ENCODE results near the gene AGPS.

Gene AGPS

DNA sequence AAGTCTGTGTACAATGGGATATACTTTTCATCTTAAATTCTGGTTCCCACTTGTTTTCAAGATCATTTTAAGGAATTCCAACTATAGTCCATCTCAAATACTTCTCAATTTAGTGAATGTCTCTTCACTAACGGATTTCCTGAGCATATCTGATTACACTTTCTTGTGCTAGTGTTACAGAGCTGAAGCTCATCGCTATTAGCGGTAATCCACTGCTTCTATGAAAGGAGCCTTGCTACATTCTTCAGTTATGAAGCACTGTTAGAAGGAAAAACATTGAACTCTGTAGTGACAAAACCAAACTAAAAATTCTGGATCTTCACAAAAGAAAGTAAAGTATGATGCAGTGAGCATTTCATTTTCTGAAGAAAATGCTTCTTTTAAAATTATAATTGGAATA lies 72.0 kb downstream of the AGPS start:
- TF ChIP-seq Cebpa-rat (IDR thresholded peaks at IDR 0.05), result no peak
- H3K4me1 ChIP-seq, result peaks cover 0 to 15% (median 0%) of the 10 kb centered on the region in 10 experiments; a peak in 6 of 20 replicates
- H4K20me1 ChIP-seq, result no peaks in the 10 kb centered on the region; a peak in 1 of 22 replicates
- H3K4me3 ChIP-seq, result no peak overlapping the region
- no peak overlapping the region for H3K27ac ChIP-seq
- H3K9ac ChIP-seq, result no peak overlapping the region
- peaks cover 25 to 67% (median 36%) of the 10 kb centered on the region in 11 experiments for H3K36me3 ChIP-seq
- H3K9me3 ChIP-seq (replicated peaks in 1 of 11), result peaks cover 22 to 32% (median 26%) of the 10 kb centered on the region in 11 experiments
- H3K27me3 ChIP-seq, result no peaks in the 10 kb centered on the region
- no peak overlapping the region for H3K4me2 ChIP-seq

- H3K4me1 ChIP-seq, result peaks cover 0 to 15% (median 0%) of the 10 kb centered on the region in 10 experiments; a peak in 6 of 20 replicates
- H3K9me3 ChIP-seq (replicated peaks in 1 of 11), result peaks cover 25 to 38% (median 31%) of the 10 kb centered on the region in 11 experiments
- no peaks in the 10 kb centered on the region; a peak in 1 of 22 replicates for H4K20me1 ChIP-seq
- TF ChIP-seq Cebpa-rat (IDR thresholded peaks at IDR 0.05), result no peak
- H3K27me3 ChIP-seq, result no peaks in the 10 kb centered on the region
- peak overlapping the region in 1 of 10 experiments; percentile 24; a peak in 1 of 20 replicates for H3K4me3 ChIP-seq
- H3K27ac ChIP-seq, result no peak overlapping the region
- H3K4me2 ChIP-seq, result no peak overlapping the region
- H3K36me3 ChIP-seq, result peaks cover 25 to 77% (median 43%) of the 10 kb centered on the region in 11 experiments
- H3K9ac ChIP-seq, result no peak overlapping the region
Measured at GRCh38 chr2:177465400-177466138, 73.0 kb downstream of the AGPS start.

DNA sequence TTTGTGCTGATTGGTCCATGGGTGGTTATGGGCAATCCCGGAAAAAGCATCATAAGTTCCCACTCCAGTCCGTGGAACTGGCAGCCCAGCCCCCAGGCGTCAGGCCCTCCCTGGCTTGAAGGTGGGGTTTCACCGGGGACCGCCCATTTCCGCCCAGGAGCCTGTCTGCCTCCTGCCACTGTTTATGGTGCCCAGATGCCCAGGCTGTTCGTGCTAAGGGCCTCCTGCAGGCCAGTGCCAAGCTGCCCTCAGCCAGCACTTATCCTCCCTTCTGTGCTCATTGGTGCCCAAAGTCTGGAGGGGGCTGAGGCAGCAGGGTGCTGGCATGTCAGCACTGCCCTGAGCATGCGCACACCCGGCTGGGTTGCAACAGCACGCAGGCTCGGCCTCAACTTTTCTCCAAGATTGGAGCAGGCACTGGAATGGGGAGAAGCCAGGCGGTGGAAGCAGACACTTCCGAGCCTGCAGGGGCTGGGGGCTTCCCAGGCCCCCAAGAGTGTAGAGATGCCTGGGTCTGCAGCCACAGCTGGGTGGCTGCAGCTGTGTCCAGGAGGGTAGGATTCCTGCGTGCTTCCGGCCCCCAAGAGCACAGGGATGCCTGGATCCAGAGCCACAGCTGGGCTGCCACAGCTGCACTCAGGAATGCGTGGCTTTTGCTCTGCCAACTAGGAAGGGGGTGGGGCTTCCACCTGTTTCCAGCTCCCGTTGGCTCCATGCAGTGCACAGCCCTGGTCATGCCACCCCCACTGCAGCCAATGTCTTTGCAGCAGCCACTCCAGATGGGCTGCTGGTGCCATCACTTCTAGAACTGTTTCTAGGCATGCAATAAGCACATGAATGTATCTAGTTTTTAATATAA lies 74.0 kb downstream of the AGPS start:
- no peak for TF ChIP-seq Cebpa-rat (IDR thresholded peaks at IDR 0.05)
- no peak overlapping the region for H3K9ac ChIP-seq
- H4K20me1 ChIP-seq, result no peaks in the 10 kb centered on the region; a peak in 1 of 22 replicates
- peak overlapping the region in 1 of 11 experiments; percentile 16; a peak in 1 of 22 replicates for H3K4me2 ChIP-seq
- no peak overlapping the region for H3K27ac ChIP-seq
- peaks cover 28 to 48% (median 34%) of the 10 kb centered on the region in 11 experiments for H3K9me3 ChIP-seq (replicated peaks in 1 of 11)
- no peaks in the 10 kb centered on the region for H3K27me3 ChIP-seq
- no peak overlapping the region for H3K4me3 ChIP-seq
- H3K36me3 ChIP-seq, result peaks cover 21 to 77% (median 43%) of the 10 kb centered on the region in 11 experiments
- peaks cover 0 to 15% (median 0%) of the 10 kb centered on the region in 10 experiments; a peak in 6 of 20 replicates for H3K4me1 ChIP-seq

DNA sequence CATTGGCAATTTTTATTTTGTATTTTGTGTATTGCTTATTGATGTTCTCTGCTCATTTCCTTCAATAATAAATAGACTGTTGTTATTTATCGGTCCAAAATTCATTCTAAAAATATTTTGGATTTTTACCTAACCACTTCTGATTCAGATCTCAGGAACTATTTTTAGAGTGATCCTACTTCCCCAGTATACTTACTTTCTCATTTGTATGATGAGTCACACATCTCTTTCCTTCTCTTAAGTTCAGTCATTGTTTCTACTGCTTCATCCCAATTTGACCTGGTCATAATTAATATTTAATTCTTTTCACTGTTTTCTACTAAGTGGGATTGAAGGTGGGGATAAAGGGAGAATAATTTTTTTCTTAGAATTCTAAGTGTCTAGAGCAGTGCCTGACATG lies 75.1 kb downstream of the AGPS start:
- no peak overlapping the region for H3K27ac ChIP-seq
- H4K20me1 ChIP-seq, result no peaks in the 10 kb centered on the region; a peak in 1 of 22 replicates
- peaks cover 34 to 59% (median 44%) of the 10 kb centered on the region in 11 experiments for H3K9me3 ChIP-seq (replicated peaks in 1 of 11)
- TF ChIP-seq Cebpa-rat (IDR thresholded peaks at IDR 0.05), result no peak
- peaks cover 0 to 15% (median 0%) of the 10 kb centered on the region in 10 experiments; a peak in 6 of 20 replicates for H3K4me1 ChIP-seq
- H3K4me2 ChIP-seq, result peak overlapping the region in 2 of 11 experiments; percentile 14 to 24; a peak in 3 of 22 replicates
- no peak overlapping the region for H3K4me3 ChIP-seq
- peaks cover 32 to 78% (median 48%) of the 10 kb centered on the region in 11 experiments for H3K36me3 ChIP-seq
- H3K9ac ChIP-seq, result no peak overlapping the region
- H3K27me3 ChIP-seq, result no peaks in the 10 kb centered on the region

DNA sequence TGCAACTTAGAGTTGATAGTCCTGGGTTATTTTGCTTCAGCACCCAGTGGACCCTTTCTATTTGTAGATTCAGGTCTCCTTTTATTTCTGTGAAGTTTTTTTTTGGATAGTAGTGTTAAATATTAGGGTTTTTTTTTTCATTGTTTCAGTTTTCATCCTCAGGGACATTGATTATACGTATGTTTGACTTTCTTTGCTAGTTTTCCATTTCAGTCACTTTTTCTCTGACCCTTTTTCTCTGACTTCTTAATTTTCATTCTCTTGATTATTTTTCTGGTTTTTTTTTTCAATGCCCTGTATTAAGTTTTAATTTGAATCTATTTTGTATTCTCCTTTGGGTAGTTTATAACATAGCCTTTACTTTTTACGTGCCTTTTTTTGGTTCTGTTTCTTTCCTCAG lies 79.4 kb downstream of the AGPS start:
- no peak for TF ChIP-seq Cebpa-rat (IDR thresholded peaks at IDR 0.05)
- H3K27ac ChIP-seq, result no peak overlapping the region
- H3K36me3 ChIP-seq, result peaks cover 10 to 62% (median 24%) of the 10 kb centered on the region in 11 experiments; a peak in 19 of 22 replicates
- no peaks in the 10 kb centered on the region for H3K27me3 ChIP-seq
- no peaks in the 10 kb centered on the region for H4K20me1 ChIP-seq
- peaks cover 0 to 8% (median 0%) of the 10 kb centered on the region in 10 experiments; a peak in 6 of 20 replicates for H3K4me1 ChIP-seq
- no peak overlapping the region for H3K9ac ChIP-seq
- H3K4me2 ChIP-seq, result no peak overlapping the region
- H3K4me3 ChIP-seq, result no peak overlapping the region
- peaks cover 8 to 30% (median 18%) of the 10 kb centered on the region in 11 experiments; a peak in 19 of 22 replicates for H3K9me3 ChIP-seq (replicated peaks in 1 of 11)

DNA sequence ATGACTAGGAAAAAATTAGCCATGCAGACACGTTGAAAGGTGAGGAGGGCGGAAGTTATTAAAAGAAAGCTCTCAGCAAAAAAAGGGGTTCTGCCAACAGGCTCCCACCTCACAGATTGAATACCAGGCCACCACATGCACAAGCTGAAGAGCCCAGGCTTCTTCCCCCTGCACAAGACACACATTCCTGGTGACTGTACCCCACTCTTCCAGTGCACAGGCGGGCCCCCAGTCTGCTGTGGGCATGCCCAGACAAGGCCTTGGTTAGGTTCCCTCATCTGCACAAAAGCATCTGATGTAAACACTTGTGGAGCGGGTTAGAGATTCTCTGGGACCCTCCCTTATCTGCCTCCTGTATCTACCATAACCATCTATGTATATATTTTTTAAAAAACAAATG lies 81.7 kb downstream of the AGPS start:
- Histone ChIP-seq H3K9ac (no peak overlapping the region), H3K4me1 (no peaks in the 10 kb centered on the region), H3K4me2 (no peak overlapping the region), H3K36me3 (peaks cover 13 to 79% (median 32%) of the 10 kb centered on the region in 11 experiments; a peak in 20 of 22 replicates), H4K20me1 (no peaks in the 10 kb centered on the region), H3K9me3 (replicated peaks in 1 of 11) (peaks cover 12 to 43% (median 26%) of the 10 kb centered on the region in 11 experiments; a peak in 21 of 22 replicates), H3K27ac (no peak overlapping the region), H3K4me3 (no peak overlapping the region), H3K27me3 (no peaks in the 10 kb centered on the region)
- no peak for TF ChIP-seq Cebpa-rat (IDR thresholded peaks at IDR 0.05)

- H3K27ac ChIP-seq, result no peak overlapping the region
- no peak overlapping the region for H3K4me2 ChIP-seq
- H3K9me3 ChIP-seq (replicated peaks in 1 of 11), result peaks cover 16 to 46% (median 26%) of the 10 kb centered on the region in 11 experiments; a peak in 21 of 22 replicates
- no peak overlapping the region for H3K9ac ChIP-seq
- H3K27me3 ChIP-seq, result no peaks in the 10 kb centered on the region
- peaks cover 16 to 80% (median 34%) of the 10 kb centered on the region in 11 experiments; a peak in 20 of 22 replicates for H3K36me3 ChIP-seq
- H3K4me1 ChIP-seq, result no peaks in the 10 kb centered on the region
- TF ChIP-seq Cebpa-rat (IDR thresholded peaks at IDR 0.05), result no peak
- H3K4me3 ChIP-seq, result no peak overlapping the region
- H4K20me1 ChIP-seq, result no peaks in the 10 kb centered on the region
Measured at GRCh38 chr2:177474998-177475397, 82.4 kb downstream of the AGPS start.

- H3K4me1 ChIP-seq, result no peaks in the 10 kb centered on the region
- no peak overlapping the region for H3K4me3 ChIP-seq
- no peaks in the 10 kb centered on the region for H4K20me1 ChIP-seq
- no peaks in the 10 kb centered on the region for H3K27me3 ChIP-seq
- H3K27ac ChIP-seq, result no peak overlapping the region
- peaks cover 6 to 34% (median 20%) of the 10 kb centered on the region in 11 experiments; a peak in 21 of 22 replicates for H3K9me3 ChIP-seq (replicated peaks in 1 of 11)
- H3K4me2 ChIP-seq, result no peak overlapping the region
- TF ChIP-seq Cebpa-rat (IDR thresholded peaks at IDR 0.05), result no peak
- no peak overlapping the region for H3K9ac ChIP-seq
- peaks cover 11 to 63% (median 29%) of the 10 kb centered on the region in 11 experiments; a peak in 19 of 22 replicates for H3K36me3 ChIP-seq
Measured at GRCh38 chr2:177476897-177477296, 84.3 kb downstream of the AGPS start.
